ENCODE data around the gene TMEM158. TPM values are rescaled to one million over a fixed set of nuclear protein-coding genes. Genes with fewer than 3 reads are reported as not detected.
A peak's percentile ranks its signal among the peaks of the same experiment; 100 is the strongest.

Gene TMEM158
- total and polyA plus RNA-seq, 4 donors, result 0.07 to 3.7 (median 0.08) TPM; not detected in 1

DNA sequence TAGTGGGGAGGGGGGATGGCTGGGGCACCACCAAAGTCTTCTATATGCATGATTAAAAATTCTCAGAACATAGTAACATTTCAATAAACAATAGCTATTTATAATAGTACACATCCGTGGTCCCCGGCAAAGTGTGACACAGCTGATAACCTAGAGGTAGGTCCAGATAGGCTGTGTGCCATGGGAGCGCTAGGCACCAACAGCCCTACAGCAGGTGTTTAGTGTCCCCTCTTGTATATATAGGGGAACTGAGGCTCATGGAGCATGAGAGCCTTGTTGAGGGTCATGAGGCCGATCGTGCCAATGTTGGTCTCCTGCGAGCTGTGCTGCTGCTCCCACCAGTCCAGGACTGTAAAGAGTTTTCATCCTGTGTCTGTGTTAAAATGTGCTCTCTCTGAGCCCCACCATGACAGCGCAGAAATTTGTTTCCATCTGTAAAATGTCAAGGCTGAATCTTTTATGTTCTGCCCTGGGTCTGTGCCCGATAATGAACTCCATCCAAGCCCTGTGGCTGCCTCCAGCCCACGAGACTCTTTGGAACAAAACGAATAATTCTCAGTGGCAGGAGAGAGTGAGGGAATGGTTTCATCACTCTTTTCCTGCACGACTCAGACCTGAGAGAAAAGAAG, 14.5 kb downstream of the TMEM158 start:
- DNase-seq (ENCODE audit: low spot score), result no peak
- no peak for TF ChIP-seq NR2F2 (IDR thresholded peaks at IDR 0.05)
- no peak for TF ChIP-seq FOXA1 (IDR thresholded peaks at IDR 0.05)
- no peak for TF ChIP-seq MAX (IDR thresholded peaks at IDR 0.05)
- no peak for TF ChIP-seq JUND (IDR thresholded peaks at IDR 0.05)
- TF ChIP-seq FOXA2 (IDR thresholded peaks at IDR 0.05), result no peak
- no peak for TF ChIP-seq CTCF (IDR thresholded peaks at IDR 0.05; ENCODE audit: low read depth, low read length, missing input control)
- no peak for TF ChIP-seq SP1 (IDR thresholded peaks at IDR 0.05)
- no peak for TF ChIP-seq RXRA (IDR thresholded peaks at IDR 0.05)
- no peak for TF ChIP-seq HNF4G (IDR thresholded peaks at IDR 0.05)
- no peak for TF ChIP-seq TAF1 (conservative IDR thresholded peaks at IDR 0.05)
- no peak for TF ChIP-seq RAD21 (IDR thresholded peaks at IDR 0.05)
- no peak for TF ChIP-seq ZBTB33 (IDR thresholded peaks at IDR 0.05)
- 62% methylated on average over 11 of the region's 11 CpGs for WGBS
- Histone ChIP-seq H3K4me3 (ENCODE audit: low read depth in 1 of 3, low read length in 3 of 3) (no peak overlapping the region), H3K36me3 (ENCODE audit: control insufficient read depth in 4 of 4, insufficient read depth in 3 of 4, low read depth in 1 of 4, low read length in 3 of 4) (no peaks in the 10 kb centered on the region), H3K9ac (ENCODE audit: low read depth in 1 of 2, low read length in 2 of 2) (no peak overlapping the region), H3K27ac (ENCODE audit: low read depth in 1 of 2, low read length in 2 of 2) (no peak overlapping the region), H3K4me1 (ENCODE audit: control insufficient read depth in 4 of 4, insufficient read depth in 4 of 4, low read length in 3 of 4) (no peaks in the 10 kb centered on the region), H3K9me3 (ENCODE audit: control insufficient read depth in 4 of 4, low read length in 3 of 4) (no peaks in the 10 kb centered on the region), H3K27me3 (ENCODE audit: control insufficient read depth in 4 of 4, insufficient read depth in 4 of 4, low read length in 3 of 4) (peaks cover 0 to 3% (median 0%) of the 10 kb centered on the region in 4 donors)

DNA sequence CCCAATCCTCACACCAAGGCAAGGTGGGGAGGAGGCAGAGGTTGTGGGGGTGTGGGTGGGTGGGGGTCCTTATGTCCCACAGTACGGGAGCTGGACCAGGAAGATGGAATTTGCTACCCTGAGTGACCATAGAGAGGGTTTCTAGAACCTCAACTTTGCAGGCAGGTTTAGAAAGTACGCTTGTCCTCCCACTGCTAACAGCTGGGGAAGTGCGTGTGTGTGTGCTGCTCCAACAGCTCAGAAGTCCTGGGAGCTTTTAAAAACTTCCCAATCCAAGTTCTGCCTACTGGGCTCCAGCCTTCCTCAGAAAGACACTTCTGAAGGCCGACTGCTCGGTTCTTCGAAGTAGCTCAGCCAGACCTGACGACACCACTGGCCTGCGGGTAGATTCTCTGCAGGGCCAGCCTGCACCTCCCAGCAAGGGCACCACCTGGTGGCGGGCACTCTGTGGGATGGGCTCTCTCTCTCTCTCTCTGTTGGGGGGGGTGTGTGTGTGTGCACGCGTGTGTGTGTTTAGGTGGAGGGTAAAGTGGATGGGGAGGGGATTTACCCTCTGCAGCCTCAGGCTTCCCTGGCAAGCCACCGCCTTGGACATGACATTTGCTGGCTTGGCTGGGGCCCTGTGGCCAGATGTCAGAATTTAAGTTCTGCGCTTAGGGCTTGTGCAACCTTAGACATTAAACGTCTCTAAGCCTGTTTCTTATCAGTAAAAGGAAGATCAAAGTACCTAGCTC, 15.6 kb downstream of the TMEM158 start:
- TF ChIP-seq EGR1 (IDR thresholded peaks at IDR 0.05; ENCODE audit: low read depth in 2 of 2) (no peak), RAD21 (IDR thresholded peaks at IDR 0.05) (peak; percentile 87 to 92), FOXA1 (IDR thresholded peaks at IDR 0.05) (no peak), REST (IDR thresholded peaks at IDR 0.05) (no peak), YY1 (IDR thresholded peaks at IDR 0.05) (no peak), RXRA (IDR thresholded peaks at IDR 0.05) (no peak), GABPA (IDR thresholded peaks at IDR 0.05 in 1 of 2, conservative IDR thresholded peaks at IDR 0.05 in 1 of 2) (no peak), CTCF (IDR thresholded peaks at IDR 0.05; ENCODE audit: low read depth, low read length, missing input control) (peak; percentile 78), HNF4G (IDR thresholded peaks at IDR 0.05) (no peak)
- Histone ChIP-seq H3K27me3 (ENCODE audit: control insufficient read depth in 4 of 4, insufficient read depth in 4 of 4, low read length in 3 of 4) (peaks cover 0 to 3% (median 0%) of the 10 kb centered on the region in 4 donors), H3K4me3 (ENCODE audit: low read depth in 1 of 3, low read length in 3 of 3) (no peak overlapping the region), H3K36me3 (ENCODE audit: control insufficient read depth in 4 of 4, insufficient read depth in 3 of 4, low read depth in 1 of 4, low read length in 3 of 4) (no peaks in the 10 kb centered on the region), H3K9me3 (ENCODE audit: control insufficient read depth in 4 of 4, low read length in 3 of 4) (no peaks in the 10 kb centered on the region), H3K9ac (ENCODE audit: low read depth in 1 of 2, low read length in 2 of 2) (no peak overlapping the region), H3K27ac (ENCODE audit: low read depth in 1 of 2, low read length in 2 of 2) (no peak overlapping the region), H3K4me1 (ENCODE audit: control insufficient read depth in 4 of 4, insufficient read depth in 4 of 4, low read length in 3 of 4) (no peaks in the 10 kb centered on the region)
- WGBS, result 17% methylated on average over 14 of the region's 14 CpGs
- peak; percentile 79 for DNase-seq (ENCODE audit: low spot score)
